Measurements from ENCODE around the gene PPP2R5A.
"Not testable (repeated sequence)": the region's sequence is repeated elsewhere in the genome, so short reads cannot be mapped to it uniquely, and the experiment has no call there.

The PPP2R5A gene

GRCh38 chr1:212291505-212292134 lies 6.4 kb downstream of the PPP2R5A start:
- DNase-seq (ENCODE audit: low read depth in 1 of 2, low spot score in 1 of 2), result peak in 1 of 2 experiments; percentile 57
- TF ChIP-seq JUND (IDR thresholded peaks at IDR 0.05; ENCODE audit: low read depth), result no peak
- in situ Hi-C loops (cut with HindIII; ENCODE audit: low pct_unique_long_range_greater_than_20kb, low sequenced_read_pairs), result no loop called here

- TF ChIP-seq JUND (IDR thresholded peaks at IDR 0.05; ENCODE audit: low read depth), result no peak
- no peak for DNase-seq (ENCODE audit: low read depth in 1 of 2, low spot score in 1 of 2)
- in situ Hi-C loops (cut with HindIII; ENCODE audit: low pct_unique_long_range_greater_than_20kb, low sequenced_read_pairs), result no loop called here
Observed at GRCh38 chr1:212292250-212293105, 7.3 kb downstream of the PPP2R5A start.

DNA sequence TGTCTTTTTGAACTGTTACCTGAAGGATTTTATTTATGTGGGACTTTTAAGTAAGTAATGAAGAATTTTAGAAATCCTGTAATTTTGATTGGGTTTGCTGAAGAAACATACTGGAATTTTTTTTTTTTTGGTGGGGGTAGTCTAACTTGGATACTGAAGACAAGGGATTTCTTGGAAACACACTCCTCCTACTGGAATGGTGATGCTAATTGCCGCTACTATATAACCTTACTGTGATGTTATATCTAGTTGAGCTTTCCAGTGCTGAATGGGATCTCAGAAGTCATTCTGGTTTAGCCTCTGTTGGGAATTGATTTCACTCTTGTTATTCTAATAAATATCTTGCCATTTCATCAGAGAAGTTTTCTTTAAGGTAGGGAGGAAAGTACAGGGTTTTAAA lies 8.4 kb downstream of the PPP2R5A start:
- in situ Hi-C loops (cut with HindIII; ENCODE audit: low pct_unique_long_range_greater_than_20kb, low sequenced_read_pairs), result no loop called here
- TF ChIP-seq JUND (IDR thresholded peaks at IDR 0.05; ENCODE audit: low read depth), result no peak
- peak in 1 of 2 experiments; percentile 44 for DNase-seq (ENCODE audit: low read depth in 1 of 2, low spot score in 1 of 2)

DNA sequence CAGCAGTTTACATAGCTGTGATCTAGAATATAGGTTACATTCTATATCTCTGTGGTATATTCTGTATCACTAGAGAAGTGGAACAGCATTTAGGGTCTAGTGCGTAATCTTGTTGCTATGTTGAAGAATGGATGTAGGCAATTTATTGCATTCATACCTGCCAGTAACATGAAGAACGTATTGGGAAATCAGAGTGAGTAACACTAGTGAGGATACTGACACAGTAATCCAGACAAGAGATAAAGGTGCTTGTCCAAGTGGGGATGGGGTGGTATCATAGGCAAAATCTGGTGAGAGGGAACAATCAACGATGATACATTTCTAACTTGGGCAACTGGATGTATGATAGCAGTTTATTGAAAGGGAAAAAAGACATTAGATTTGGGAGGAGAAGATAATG lies 9.8 kb downstream of the PPP2R5A start:
- in situ Hi-C loops (cut with HindIII; ENCODE audit: low pct_unique_long_range_greater_than_20kb, low sequenced_read_pairs), result no loop called here
- DNase-seq (ENCODE audit: low read depth in 1 of 2, low spot score in 1 of 2), result no peak
- TF ChIP-seq JUND (IDR thresholded peaks at IDR 0.05; ENCODE audit: low read depth), result no peak

GRCh38 chr1:212295579-212295978 lies 10.4 kb downstream of the PPP2R5A start:
- no peak for TF ChIP-seq JUND (IDR thresholded peaks at IDR 0.05; ENCODE audit: low read depth)
- DNase-seq (ENCODE audit: low read depth in 1 of 2, low spot score in 1 of 2), result no peak
- in situ Hi-C loops (cut with HindIII; ENCODE audit: low pct_unique_long_range_greater_than_20kb, low sequenced_read_pairs), result no loop called here

DNA sequence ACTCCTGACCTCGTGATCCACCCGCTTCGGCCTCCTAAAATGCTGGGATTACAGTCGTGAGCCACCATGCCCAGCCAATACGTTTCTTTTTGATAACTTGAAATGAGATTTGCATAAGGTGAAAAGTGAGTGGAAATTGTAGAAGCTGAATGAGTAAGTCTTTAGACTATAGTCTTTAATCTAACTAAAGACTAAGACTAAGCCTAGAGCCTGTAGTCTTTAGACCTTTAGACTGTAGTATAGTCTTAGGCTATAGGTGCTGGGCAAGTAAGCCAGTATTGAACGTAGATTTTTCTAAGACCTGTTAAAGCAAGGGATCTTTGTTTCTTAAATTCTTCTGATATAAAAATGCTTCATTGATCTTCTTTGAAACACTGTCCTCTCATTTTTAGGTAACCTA lies 12.1 kb downstream of the PPP2R5A start:
- DNase-seq (ENCODE audit: low read depth in 1 of 2, low spot score in 1 of 2), result no peak
- no peak for TF ChIP-seq JUND (IDR thresholded peaks at IDR 0.05; ENCODE audit: low read depth)
- in situ Hi-C loops (cut with HindIII; ENCODE audit: low pct_unique_long_range_greater_than_20kb, low sequenced_read_pairs), result no loop called here

GRCh38 chr1:212301580-212301979 lies 16.4 kb downstream of the PPP2R5A start:
- in situ Hi-C loops (cut with HindIII; ENCODE audit: low pct_unique_long_range_greater_than_20kb, low sequenced_read_pairs), result no loop called here
- DNase-seq (ENCODE audit: low read depth in 1 of 2, low spot score in 1 of 2), result no peak
- no peak for TF ChIP-seq JUND (IDR thresholded peaks at IDR 0.05; ENCODE audit: low read depth)

- in situ Hi-C loops (cut with HindIII; ENCODE audit: low pct_unique_long_range_greater_than_20kb, low sequenced_read_pairs), result no loop called here
- no peak for TF ChIP-seq JUND (IDR thresholded peaks at IDR 0.05; ENCODE audit: low read depth)
- DNase-seq (ENCODE audit: low read depth in 1 of 2, low spot score in 1 of 2), result no peak
Observed at GRCh38 chr1:212302745-212303383, 17.7 kb downstream of the PPP2R5A start.

GRCh38 chr1:212305342-212305741 lies 20.1 kb downstream of the PPP2R5A start:
- in situ Hi-C loops (cut with HindIII; ENCODE audit: low pct_unique_long_range_greater_than_20kb, low sequenced_read_pairs), result no loop called here
- no peak for DNase-seq (ENCODE audit: low read depth in 1 of 2, low spot score in 1 of 2)
- TF ChIP-seq JUND (IDR thresholded peaks at IDR 0.05; ENCODE audit: low read depth), result no peak

DNA sequence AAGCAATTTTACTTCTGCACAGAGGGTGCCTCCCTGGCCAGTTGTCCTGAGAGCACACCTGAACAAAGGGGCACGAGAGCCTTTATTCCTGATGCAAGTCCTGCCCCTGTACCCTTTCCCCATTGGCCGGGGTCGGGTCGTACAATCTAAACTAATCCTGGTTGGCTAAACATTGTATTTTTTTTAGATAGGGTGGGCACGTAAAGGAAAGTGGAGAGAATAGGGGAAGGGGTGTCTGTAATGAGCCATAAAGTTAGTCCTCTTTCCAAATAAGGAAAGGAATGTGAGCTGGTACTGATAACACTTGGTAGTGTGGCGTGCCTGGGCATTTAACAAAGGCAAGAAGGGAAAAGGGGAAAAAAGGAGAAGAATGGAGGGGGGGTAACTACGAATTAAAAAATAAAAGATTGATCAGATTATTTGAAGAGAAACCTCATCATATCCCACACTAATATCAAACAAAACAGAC lies 20.8 kb downstream of the PPP2R5A start:
- DNase-seq (ENCODE audit: low read depth in 1 of 2, low spot score in 1 of 2); in situ Hi-C loops (cut with HindIII; ENCODE audit: low pct_unique_long_range_greater_than_20kb, low sequenced_read_pairs): not testable (repeated sequence)

DNA sequence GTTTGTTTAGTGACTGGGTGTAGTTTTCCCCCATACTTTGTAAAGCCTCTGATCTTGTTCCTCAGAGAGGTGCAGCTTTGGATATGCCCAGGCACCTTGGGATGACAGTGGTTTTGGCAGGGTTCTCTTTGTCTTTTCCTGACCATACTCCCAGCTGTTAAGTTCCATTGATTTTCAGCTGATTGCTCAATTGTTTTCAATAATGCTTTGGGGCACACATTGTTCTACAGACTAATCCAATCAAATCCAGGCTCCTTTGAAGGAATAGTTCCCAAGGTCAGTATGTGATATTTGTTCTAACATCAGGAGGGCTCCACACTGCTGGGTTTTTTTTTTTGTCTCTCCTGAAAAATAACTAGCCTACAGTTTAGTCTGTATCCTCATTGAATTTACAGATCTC lies 24.8 kb downstream of the PPP2R5A start:
- TF ChIP-seq JUND (IDR thresholded peaks at IDR 0.05; ENCODE audit: low read depth), result no peak
- no peak for DNase-seq (ENCODE audit: low read depth in 1 of 2, low spot score in 1 of 2)
- in situ Hi-C loops (cut with HindIII; ENCODE audit: low pct_unique_long_range_greater_than_20kb, low sequenced_read_pairs), result no loop called here

- in situ Hi-C loops (cut with HindIII; ENCODE audit: low pct_unique_long_range_greater_than_20kb, low sequenced_read_pairs), result no loop called here
- TF ChIP-seq JUND (IDR thresholded peaks at IDR 0.05; ENCODE audit: low read depth), result no peak
- DNase-seq (ENCODE audit: low read depth in 1 of 2, low spot score in 1 of 2), result no peak
Observed at GRCh38 chr1:212310383-212310782, 25.2 kb downstream of the PPP2R5A start.
